ENCODE data around the gene TSPEAR.
"Not testable (repeated sequence)": the region's sequence is repeated elsewhere in the genome, so short reads cannot be mapped to it uniquely, and the experiment has no call there.

Gene TSPEAR

DNA sequence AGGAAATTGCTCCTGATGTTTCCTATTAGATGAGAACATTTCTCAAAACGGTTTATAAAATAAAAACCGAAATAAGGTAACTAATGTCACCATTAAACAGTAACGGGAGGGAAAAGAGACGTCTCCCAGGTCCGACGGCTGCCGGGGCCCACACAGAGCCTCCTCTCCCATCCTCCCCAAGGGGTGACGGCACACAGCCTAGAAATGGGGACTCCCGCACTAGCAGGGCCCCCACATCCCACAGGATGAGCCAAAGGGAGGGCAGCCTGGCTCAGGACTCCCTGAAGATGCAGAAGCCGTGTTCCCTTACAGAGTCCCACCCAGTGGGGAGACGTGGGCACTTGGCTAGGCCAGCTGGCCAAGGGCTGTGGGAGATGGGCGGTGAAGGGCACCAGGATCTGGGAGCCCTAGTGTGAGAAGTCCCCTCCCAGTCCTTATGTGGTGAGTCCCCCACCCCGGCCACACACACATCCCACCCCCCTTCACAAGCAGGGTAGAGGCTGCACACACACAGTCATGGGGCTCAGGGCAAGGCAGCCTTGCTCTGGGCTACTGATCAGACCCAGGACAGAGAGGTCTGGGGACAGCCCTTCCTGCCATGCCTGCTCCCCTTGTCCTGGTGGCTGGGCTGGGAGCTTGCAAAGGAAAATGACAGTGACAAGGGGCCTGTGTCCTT, 156.0 kb downstream of the TSPEAR start:
- DNase-seq (ENCODE audit: low spot score): no peak
- in situ Hi-C loops (cut with MboI; ENCODE audit: low pct_unique_long_range_greater_than_20kb, low sequenced_read_pairs, unreplicated experiment): no loop called here
- TF ChIP-seq, protein P1, sequence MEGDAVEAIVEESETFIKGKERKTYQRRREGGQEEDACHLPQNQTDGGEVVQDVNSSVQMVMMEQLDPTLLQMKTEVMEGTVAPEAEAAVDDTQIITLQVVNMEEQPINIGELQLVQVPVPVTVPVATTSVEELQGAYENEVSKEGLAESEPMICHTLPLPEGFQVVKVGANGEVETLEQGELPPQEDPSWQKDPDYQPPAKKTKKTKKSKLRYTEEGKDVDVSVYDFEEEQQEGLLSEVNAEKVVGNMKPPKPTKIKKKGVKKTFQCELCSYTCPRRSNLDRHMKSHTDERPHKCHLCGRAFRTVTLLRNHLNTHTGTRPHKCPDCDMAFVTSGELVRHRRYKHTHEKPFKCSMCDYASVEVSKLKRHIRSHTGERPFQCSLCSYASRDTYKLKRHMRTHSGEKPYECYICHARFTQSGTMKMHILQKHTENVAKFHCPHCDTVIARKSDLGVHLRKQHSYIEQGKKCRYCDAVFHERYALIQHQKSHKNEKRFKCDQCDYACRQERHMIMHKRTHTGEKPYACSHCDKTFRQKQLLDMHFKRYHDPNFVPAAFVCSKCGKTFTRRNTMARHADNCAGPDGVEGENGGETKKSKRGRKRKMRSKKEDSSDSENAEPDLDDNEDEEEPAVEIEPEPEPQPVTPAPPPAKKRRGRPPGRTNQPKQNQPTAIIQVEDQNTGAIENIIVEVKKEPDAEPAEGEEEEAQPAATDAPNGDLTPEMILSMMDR (IDR thresholded peaks at IDR 0.05; ENCODE audit: extremely low read depth, insufficient read depth, missing control alignments): no peak

DNA sequence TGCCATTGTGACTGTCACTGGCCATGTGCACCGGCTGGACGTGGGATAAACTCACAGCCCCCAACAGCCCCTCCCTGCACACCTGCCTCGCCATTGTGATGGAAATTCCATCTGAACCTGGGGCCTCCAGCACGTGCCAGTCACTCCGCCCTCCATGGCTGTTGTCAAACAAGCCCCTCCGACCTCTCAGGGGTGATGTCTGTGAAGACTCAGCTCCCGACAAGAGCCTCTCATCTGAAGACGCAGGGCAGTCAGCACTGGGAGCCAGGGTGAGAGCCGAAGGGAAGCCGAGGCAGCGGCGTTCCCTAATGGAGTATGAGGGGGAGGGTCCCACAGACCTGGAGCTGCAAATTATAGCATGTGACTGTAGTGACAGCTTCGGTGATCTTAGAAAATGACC, 158.7 kb downstream of the TSPEAR start:
- DNase-seq (ENCODE audit: low spot score): no peak
- TF ChIP-seq, protein P1 (IDR thresholded peaks at IDR 0.05; ENCODE audit: extremely low read depth, insufficient read depth, missing control alignments): no peak
- in situ Hi-C loops (cut with MboI; ENCODE audit: low pct_unique_long_range_greater_than_20kb, low sequenced_read_pairs, unreplicated experiment): no loop called here

- TF ChIP-seq, protein P1 (IDR thresholded peaks at IDR 0.05; ENCODE audit: extremely low read depth, insufficient read depth, missing control alignments): no peak
- in situ Hi-C loops (cut with MboI; ENCODE audit: low pct_unique_long_range_greater_than_20kb, low sequenced_read_pairs, unreplicated experiment): no loop called here
- no peak for DNase-seq (ENCODE audit: low spot score)
Measured at GRCh38 chr21:44552136-44552535, 159.2 kb downstream of the TSPEAR start.

- no peak for DNase-seq (ENCODE audit: low spot score)
- TF ChIP-seq, protein P1 (IDR thresholded peaks at IDR 0.05; ENCODE audit: extremely low read depth, insufficient read depth, missing control alignments): no peak
- in situ Hi-C loops (cut with MboI; ENCODE audit: low pct_unique_long_range_greater_than_20kb, low sequenced_read_pairs, unreplicated experiment): no loop called here
Measured at GRCh38 chr21:44551340-44551961, 159.9 kb downstream of the TSPEAR start, which contains the start of gene KRTAP10-2. TSS of gene KRTAP10-2 (minus strand) at chr21:44551505. CDS start at chr21:44551458, 47 bp downstream.

DNA sequence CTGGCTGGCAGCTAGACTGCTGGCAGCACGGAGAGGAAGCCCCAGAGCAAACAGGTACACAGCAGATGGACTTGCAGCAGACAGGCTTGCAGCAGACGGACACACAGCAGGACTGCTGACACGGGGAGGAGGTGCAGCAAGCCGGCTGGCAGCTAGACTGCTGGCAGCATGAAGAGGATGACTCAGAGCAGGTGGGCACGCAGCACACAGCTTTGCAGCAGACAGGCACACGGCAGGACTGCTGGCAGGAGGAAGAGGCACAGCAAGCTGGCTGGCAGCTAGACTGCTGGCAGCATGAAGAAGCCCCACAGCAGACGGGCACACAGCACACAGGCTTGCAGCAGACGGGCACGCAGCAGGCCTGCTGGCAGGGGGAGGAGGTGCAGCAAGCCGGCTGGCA, 160.6 kb downstream of the TSPEAR start:
- in situ Hi-C loops (cut with MboI; ENCODE audit: low pct_unique_long_range_greater_than_20kb, low sequenced_read_pairs, unreplicated experiment): no loop called here
- TF ChIP-seq, protein P1 (IDR thresholded peaks at IDR 0.05; ENCODE audit: extremely low read depth, insufficient read depth, missing control alignments): no peak
- DNase-seq (ENCODE audit: low spot score): no peak

DNA sequence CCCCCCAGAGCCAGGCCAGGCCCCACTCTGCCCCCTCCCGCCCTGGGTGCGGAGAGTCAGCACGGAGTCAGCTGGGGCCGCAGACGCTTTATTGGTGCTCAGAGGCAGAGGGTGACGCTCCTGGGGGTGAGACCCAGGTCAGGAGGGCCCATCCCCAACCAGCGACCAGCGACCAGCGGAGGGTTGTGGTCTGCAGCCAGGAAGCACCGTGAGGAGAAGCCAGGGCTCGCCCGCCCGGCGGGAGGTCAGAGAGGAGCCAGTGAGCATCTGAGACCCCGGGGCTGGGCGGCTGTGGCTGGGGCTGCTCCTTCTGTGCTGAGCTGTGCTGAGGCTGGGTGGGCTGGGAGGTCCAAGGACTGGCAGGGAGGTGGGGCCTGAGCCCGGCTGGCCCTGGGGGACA, 161.1 kb downstream of the TSPEAR start:
- DNase-seq (ENCODE audit: low spot score); in situ Hi-C loops (cut with MboI; ENCODE audit: low pct_unique_long_range_greater_than_20kb, low sequenced_read_pairs, unreplicated experiment): not testable (repeated sequence)

- no peak for DNase-seq (ENCODE audit: low spot score)
- in situ Hi-C loops (cut with MboI; ENCODE audit: low pct_unique_long_range_greater_than_20kb, low sequenced_read_pairs, unreplicated experiment): no loop called here
Measured at GRCh38 chr21:44549525-44550211, 161.7 kb downstream of the TSPEAR start.

More at GRCh38 chr21:44549525-44550211, 161.7 kb downstream of the TSPEAR start:
- TF ChIP-seq, protein P1 (IDR thresholded peaks at IDR 0.05; ENCODE audit: extremely low read depth, insufficient read depth, missing control alignments): no peak

Measured in GM13977 (cell line).